ENCODE results near the gene PTPRE.

DNA sequence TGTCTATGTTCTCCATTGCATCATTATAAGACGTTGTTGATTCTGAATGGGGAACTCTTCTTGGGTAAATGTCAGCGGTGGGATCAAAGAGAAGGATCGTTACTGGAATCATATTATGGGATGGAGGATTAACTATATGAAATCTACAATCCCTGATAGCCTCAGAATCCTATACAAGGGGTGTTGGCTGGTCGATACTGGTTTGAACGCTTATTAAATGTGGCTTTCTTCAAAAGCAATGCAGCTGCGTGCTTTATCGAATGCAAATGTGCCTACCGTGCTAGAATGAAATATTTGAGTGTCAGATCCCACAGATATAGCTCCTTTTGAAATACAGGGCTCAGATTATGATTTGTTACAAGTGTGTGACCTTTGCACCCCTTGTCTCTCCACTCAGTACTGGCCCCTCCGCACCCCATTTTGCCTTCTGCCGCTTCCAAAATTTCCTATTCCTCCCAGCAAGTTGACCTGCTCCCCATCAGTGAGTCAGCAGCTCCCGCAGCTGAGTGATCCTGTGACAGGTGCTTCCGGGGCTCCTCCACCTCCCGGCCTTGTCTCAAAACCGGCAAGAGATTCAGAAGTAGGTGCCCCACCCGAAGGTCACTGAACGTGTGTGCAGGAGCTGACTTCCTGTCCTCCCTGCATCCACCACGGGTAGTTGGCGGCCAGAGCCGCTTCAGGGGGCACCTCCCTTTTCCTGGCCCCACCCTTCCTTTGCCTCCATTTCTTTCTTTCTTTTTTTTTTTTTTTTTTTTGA lies 76.6 kb downstream of the PTPRE start:
- TF ChIP-seq GABPA (IDR thresholded peaks at IDR 0.05; ENCODE audit: low read depth) = no peak
- TF ChIP-seq, protein P1, sequence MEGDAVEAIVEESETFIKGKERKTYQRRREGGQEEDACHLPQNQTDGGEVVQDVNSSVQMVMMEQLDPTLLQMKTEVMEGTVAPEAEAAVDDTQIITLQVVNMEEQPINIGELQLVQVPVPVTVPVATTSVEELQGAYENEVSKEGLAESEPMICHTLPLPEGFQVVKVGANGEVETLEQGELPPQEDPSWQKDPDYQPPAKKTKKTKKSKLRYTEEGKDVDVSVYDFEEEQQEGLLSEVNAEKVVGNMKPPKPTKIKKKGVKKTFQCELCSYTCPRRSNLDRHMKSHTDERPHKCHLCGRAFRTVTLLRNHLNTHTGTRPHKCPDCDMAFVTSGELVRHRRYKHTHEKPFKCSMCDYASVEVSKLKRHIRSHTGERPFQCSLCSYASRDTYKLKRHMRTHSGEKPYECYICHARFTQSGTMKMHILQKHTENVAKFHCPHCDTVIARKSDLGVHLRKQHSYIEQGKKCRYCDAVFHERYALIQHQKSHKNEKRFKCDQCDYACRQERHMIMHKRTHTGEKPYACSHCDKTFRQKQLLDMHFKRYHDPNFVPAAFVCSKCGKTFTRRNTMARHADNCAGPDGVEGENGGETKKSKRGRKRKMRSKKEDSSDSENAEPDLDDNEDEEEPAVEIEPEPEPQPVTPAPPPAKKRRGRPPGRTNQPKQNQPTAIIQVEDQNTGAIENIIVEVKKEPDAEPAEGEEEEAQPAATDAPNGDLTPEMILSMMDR (IDR thresholded peaks at IDR 0.05; ENCODE audit: insufficient read depth, low read length) = no peak
- TF ChIP-seq POLR2AphosphoS5 (IDR thresholded peaks at IDR 0.05; ENCODE audit: low read depth) = no peak
- TF ChIP-seq, protein P2, sequence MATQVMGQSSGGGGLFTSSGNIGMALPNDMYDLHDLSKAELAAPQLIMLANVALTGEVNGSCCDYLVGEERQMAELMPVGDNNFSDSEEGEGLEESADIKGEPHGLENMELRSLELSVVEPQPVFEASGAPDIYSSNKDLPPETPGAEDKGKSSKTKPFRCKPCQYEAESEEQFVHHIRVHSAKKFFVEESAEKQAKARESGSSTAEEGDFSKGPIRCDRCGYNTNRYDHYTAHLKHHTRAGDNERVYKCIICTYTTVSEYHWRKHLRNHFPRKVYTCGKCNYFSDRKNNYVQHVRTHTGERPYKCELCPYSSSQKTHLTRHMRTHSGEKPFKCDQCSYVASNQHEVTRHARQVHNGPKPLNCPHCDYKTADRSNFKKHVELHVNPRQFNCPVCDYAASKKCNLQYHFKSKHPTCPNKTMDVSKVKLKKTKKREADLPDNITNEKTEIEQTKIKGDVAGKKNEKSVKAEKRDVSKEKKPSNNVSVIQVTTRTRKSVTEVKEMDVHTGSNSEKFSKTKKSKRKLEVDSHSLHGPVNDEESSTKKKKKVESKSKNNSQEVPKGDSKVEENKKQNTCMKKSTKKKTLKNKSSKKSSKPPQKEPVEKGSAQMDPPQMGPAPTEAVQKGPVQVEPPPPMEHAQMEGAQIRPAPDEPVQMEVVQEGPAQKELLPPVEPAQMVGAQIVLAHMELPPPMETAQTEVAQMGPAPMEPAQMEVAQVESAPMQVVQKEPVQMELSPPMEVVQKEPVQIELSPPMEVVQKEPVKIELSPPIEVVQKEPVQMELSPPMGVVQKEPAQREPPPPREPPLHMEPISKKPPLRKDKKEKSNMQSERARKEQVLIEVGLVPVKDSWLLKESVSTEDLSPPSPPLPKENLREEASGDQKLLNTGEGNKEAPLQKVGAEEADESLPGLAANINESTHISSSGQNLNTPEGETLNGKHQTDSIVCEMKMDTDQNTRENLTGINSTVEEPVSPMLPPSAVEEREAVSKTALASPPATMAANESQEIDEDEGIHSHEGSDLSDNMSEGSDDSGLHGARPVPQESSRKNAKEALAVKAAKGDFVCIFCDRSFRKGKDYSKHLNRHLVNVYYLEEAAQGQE (IDR thresholded peaks at IDR 0.05; ENCODE audit: insufficient replicate concordance, low read depth) = no peak
- TF ChIP-seq SPI1 (IDR thresholded peaks at IDR 0.05; ENCODE audit: borderline replicate concordance, low read depth) = no peak

Measured in HL-60 (cell line).